Measurements from ENCODE around the gene DAB1. TPM values are rescaled to one million over a fixed set of nuclear protein-coding genes. Genes with fewer than 3 reads are reported as not detected.

The DAB1 gene
- total RNA-seq, 4 donors from 2014 or later: 0.48 to 1.2 TPM; not detected in 2

DNA sequence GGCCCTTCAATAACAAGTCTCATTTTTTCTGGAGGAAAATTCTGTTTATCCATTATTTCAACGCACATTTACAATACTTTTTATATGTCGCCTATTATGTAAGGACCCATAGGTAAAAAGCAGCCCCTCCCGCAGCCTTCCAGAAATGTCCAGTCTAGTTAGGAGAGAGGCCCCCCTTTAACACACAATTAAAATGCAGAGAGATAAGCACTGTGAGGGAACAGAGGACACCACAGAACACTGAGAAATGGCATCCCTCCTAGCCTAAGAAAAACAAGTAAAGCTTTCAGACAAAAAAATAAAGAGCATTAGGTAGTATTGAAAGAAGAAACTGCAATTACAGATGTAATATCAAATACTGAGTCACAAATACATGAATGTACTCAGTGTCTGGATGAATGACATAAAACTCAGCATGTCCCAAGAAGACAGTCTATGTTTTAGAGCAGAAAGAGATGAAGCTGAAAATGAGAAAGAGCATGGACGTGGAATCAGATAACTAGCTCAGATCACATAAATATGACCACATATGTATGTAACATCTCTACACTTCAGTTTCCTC, 62.9 kb downstream of the DAB1 start:
- Histone ChIP-seq H3K9me3 (no peaks in the 10 kb centered on the region), H3K36me3 (no peaks in the 10 kb centered on the region), H3K27ac (no peak overlapping the region), H3K27me3 (no peaks in the 10 kb centered on the region), H3K4me3 (no peak overlapping the region), H3K4me1 (no peaks in the 10 kb centered on the region)
- WGBS, 2 donors (ENCODE audit: low coverage in 1 of 2): 79 to 88% methylated on average over 4 of the region's 4 CpGs
- in situ Hi-C loops (cut with MboI; ENCODE audit: low pct_ligation_motif_present in 1 of 4, low pct_unique_long_range_greater_than_20kb in 1 of 4, low sequenced_read_pairs in 3 of 4) (no loop called here), intact Hi-C loops (cut with DNase I; ENCODE audit: low total_unique reads) (no loop called here)
- no peak for DNase-seq
- TF ChIP-seq CTCF (IDR thresholded peaks at IDR 0.05) (no peak), POLR2A (IDR thresholded peaks at IDR 0.05) (no peak), POLR2AphosphoS5 (IDR thresholded peaks at IDR 0.05) (no peak), EP300 (IDR thresholded peaks at IDR 0.05; ENCODE audit: low read depth) (no peak)

DNA sequence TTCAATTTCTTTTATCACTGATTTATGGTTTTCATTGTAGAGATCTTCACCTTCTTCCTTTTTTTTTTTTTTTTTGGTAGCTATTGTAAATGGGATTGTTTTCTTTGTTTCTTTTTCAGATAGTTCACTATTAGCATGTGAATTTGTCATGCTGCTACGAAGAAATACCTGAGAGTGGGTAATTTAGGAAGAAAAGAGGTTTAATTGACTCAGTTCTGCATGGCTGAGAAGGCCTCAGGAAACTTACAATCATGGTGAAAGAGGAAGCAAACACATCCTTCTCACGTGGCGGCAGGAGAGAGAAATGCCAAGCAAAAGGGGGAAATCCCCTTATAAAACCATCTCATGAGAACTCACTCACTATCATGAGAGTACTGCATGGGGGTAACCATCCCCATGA, 66.4 kb downstream of the DAB1 start:
- H3K36me3 ChIP-seq: no peaks in the 10 kb centered on the region
- no peaks in the 10 kb centered on the region for H3K9me3 ChIP-seq
- DNase-seq: no peak
- no peak overlapping the region for H3K4me3 ChIP-seq
- in situ Hi-C loops (cut with MboI; ENCODE audit: low pct_ligation_motif_present in 1 of 4, low pct_unique_long_range_greater_than_20kb in 1 of 4, low sequenced_read_pairs in 3 of 4) (no loop called here), intact Hi-C loops (cut with DNase I; ENCODE audit: low total_unique reads) (no loop called here)
- H3K27me3 ChIP-seq: no peaks in the 10 kb centered on the region
- WGBS, 2 donors (ENCODE audit: low coverage in 1 of 2): 44 to 75% methylated on average over 2 to 3 of the region's 3 CpGs
- no peaks in the 10 kb centered on the region for H3K4me1 ChIP-seq
- H3K27ac ChIP-seq: no peak overlapping the region
- TF ChIP-seq POLR2AphosphoS5 (IDR thresholded peaks at IDR 0.05) (no peak), EP300 (IDR thresholded peaks at IDR 0.05; ENCODE audit: low read depth) (no peak), CTCF (IDR thresholded peaks at IDR 0.05) (no peak), POLR2A (IDR thresholded peaks at IDR 0.05) (no peak)

DNA sequence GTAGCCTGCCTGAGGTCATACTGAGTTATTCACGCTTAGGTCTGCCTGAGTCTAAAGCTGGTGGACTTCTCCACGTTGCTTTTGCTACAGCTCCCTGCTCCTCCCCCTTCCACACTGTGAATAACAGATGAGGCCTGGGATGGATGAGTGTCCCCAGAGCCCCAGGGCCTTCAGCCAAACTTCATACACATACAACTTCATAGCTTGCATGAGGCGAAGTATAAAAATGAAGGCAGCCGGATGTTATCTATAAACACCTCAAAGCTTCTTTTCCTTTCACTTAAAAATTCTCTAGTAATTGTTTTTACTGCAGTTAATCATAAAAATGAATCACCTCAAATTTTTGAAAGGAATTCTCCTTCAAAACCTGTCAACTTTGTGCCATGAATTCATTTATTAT, 70.2 kb downstream of the DAB1 start:
- 39 to 65% methylated on average over 2 to 4 of the region's 4 CpGs for WGBS, 2 donors (ENCODE audit: low coverage in 1 of 2)
- Histone ChIP-seq H3K36me3 (no peaks in the 10 kb centered on the region), H3K4me1 (no peaks in the 10 kb centered on the region), H3K27ac (no peak overlapping the region), H3K9me3 (no peaks in the 10 kb centered on the region), H3K27me3 (no peaks in the 10 kb centered on the region), H3K4me3 (no peak overlapping the region)
- intact Hi-C loops (cut with DNase I; ENCODE audit: low total_unique reads): no loop called here
- in situ Hi-C loops (cut with MboI; ENCODE audit: low pct_ligation_motif_present in 1 of 4, low pct_unique_long_range_greater_than_20kb in 1 of 4, low sequenced_read_pairs in 3 of 4): no loop called here
- DNase-seq: no peak
- TF ChIP-seq EP300 (IDR thresholded peaks at IDR 0.05; ENCODE audit: low read depth) (no peak), POLR2AphosphoS5 (IDR thresholded peaks at IDR 0.05) (no peak), POLR2A (IDR thresholded peaks at IDR 0.05) (no peak), CTCF (IDR thresholded peaks at IDR 0.05) (no peak)

GRCh38 chr1:57350610-57351009, 73.2 kb downstream of the DAB1 start:
- Histone ChIP-seq H3K4me1 (no peaks in the 10 kb centered on the region), H3K27ac (no peak overlapping the region), H3K27me3 (no peaks in the 10 kb centered on the region), H3K9me3 (no peaks in the 10 kb centered on the region), H3K36me3 (no peaks in the 10 kb centered on the region), H3K4me3 (no peak overlapping the region)
- TF ChIP-seq POLR2A (IDR thresholded peaks at IDR 0.05) (no peak), POLR2AphosphoS5 (IDR thresholded peaks at IDR 0.05) (no peak), CTCF (IDR thresholded peaks at IDR 0.05) (no peak), EP300 (IDR thresholded peaks at IDR 0.05; ENCODE audit: low read depth) (no peak)
- intact Hi-C loops (cut with DNase I; ENCODE audit: low total_unique reads) (no loop called here), in situ Hi-C loops (cut with MboI; ENCODE audit: low pct_ligation_motif_present in 1 of 4, low pct_unique_long_range_greater_than_20kb in 1 of 4, low sequenced_read_pairs in 3 of 4) (no loop called here)
- DNase-seq: no peak
- 58 to 59% methylated on average over 4 of the region's 4 CpGs for WGBS, 2 donors (ENCODE audit: low coverage in 1 of 2)

Measured in transverse colon (tissue), 4 donors.